Stimulated activated CD8-positive, alpha-beta memory T cell treated with anti-CD3 and anti-CD28 coated beads, Interleukin-7, amount 100 ng/mL, for 4 hours (primary cell): ENCODE data around the gene SLAMF1.

ENCODE experiments used
- DNase-seq, 2 donors: peaks; one replicate each; pipeline ENCODE4 v3.0.0-alpha.2; 2020; ENCODE audit warnings: low read depth in 2 of 2

The SLAMF1 gene

DNA sequence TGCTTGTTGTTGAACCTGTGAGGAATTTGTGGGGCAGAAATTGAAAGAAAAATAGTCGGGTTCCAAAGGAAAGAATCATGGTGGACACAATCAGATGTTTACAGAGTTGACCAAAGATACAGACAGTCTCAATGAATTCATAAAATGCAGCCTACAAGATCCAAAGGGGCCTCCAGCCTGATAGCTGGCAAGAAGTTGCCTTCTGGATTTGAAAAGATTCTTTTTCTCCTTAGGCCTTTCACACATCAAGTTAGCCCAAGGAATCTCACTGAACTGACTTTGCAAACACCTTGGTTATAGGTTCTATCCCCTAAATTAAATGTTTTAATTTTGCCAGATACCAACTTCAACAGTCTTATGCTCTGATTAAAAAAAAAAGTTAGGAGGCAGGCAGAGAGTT is 21.5 kb downstream of the SLAMF1 start:
- no peak for DNase-seq

DNA sequence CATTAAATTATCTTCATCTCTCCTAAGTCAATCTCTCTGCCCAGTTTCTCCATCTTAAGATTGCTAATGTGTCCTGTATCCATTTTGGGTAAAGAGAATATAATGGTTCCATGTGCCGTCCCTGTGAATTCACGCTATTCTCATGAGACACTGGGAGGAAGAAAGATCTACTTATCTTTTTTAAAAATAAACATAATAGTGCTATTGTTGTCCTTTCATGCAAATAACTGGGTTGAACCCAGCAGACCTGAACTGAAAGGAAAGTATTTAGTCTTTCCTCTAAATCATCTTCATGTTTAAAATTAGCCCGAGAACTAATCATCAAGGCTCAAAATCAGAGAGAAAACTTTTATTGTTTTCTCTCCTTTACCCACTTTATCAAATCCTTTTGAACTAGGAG is 22.4 kb downstream of the SLAMF1 start:
- no peak for DNase-seq

DNA sequence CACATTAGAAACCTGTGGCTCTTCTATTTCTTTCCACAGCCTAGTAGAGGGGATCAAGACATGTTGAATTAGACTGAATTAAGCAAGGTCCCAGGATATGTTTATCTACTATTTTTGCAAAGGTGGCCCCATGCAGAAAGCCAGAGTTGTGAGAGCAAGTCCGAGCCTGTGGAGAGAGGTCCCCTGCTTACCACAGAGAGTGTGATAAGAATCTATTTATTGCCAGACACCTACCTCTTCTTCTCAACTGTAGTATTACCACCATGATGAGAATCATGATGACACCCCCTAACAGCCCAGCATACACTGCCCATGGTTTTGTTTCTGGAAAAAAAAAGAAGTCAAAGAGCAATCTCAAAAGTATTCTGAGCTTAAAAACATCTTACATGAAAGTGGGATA is 23.0 kb downstream of the SLAMF1 start:
- no peak for DNase-seq

DNA sequence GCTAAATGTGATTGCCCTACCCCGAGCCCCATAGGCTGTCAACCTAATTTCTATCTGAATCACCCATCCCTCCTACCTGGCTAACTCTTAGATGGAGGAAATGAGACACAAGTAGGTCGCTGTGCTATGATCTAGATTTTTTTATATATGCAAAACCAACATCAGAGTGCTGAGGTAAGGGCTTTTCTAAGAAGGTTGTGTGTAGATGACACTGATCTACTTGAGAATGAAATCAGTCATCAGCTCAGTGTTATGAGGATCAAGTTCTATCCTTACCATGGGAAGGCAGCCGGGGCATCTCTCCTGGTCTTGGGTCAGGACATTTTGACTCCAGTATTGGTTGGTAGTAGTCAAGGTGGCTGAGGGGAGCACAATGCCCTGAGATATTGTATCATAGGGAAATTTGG is 23.6 kb downstream of the SLAMF1 start:
- DNase-seq, result peak in 1 of 2 donors; percentile 36

DNA sequence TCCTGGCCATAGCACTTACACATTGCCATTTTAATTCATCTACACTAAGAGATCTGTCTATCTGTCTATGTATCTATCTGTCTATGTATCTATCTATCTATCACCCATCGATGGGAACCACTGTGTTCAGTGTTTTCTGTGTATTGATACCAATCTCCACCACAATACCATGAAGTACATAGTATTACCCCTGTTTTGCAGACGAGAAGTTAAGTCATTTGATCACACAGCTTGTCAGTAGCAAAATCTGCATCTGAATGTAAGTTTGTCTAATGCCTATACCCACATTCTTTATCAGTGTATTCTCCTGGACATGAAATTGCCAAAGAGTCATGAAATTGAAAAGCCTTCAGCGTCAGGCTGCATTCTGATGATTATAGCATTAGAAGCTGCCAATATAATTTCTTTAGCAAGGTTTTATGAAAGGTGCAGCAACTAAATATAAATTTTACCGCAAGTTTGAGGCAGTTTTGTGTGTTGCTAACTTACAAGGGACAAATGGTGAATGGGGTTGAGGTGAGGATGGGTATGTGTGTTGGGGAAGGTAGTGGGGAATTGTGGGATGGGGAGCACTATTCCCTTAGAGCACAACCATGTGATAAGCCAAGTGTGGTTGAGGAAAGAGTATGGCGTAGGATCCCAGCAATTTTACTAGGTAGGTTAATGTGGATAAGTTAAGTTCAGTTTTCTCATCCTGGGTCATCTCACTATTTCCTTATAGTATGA is 24.2 kb downstream of the SLAMF1 start:
- no peak for DNase-seq

DNA sequence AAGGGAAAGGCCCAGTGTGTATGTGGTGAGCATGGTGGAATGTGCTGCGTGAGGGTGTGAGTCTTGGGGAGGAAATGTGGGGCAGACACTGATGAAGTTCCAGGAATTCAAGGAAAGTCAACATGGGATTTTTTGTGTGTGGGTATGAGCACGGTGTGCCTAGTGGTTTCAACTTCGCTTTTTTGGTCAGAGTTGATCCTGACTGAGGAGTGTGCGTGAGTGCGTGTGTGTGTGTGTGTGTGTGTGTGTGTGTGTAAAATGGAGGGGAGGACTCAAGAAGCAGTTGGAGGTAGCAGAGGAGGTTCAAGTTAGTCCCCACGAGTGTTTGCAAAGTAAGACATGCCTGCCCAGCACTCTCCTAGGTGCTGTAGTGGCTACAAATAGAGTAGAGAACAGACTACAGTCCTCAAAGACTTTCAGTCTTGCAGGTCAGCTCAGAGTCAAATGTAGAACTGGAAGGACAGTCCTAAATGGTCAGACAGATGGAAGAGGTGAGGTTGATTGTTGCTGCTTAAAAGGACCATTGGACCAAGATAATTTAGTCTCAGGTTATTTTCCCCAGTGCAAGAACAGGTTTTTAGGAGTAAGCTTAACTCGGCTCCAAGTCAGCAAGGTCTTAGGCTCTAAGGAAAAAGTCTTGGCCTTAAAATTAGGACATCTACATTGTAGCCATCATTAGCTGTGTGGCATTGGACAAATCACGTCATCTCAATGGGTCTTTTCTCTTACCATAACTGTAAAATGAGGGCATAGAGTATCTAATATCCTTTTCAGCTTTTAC is 25.0 kb downstream of the SLAMF1 start:
- DNase-seq, result no peak

DNA sequence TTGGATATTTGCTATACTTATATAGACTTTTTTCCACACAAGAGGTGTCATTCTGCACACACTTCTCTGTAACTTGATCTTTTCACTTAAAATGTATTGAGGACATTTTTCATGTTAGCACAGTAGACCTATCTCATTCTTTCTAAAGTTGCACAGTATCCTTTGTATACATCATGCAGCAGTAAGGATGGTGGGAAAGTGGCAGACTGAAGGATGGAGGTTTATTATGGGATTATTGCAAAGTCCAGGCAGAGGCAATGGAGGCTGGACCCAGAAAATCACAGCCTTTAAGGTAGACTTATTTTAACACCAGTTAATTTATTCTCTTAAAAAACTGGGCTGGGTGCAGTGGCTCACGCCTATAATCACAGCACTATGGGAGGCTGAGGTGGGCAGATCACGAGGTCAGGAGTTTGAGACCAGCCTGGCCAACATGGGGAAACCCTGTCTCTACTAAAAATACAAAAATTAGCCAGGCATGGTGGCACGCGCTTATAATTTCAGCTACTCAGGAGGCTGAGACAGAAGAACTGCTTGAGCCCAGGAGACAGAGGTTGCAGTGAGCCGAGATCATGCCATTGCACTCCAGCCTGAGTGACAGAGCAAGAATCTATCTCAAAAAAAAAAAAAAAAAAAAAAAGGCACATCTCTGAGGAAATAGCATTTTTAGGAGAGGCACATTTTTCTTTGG is 25.8 kb downstream of the SLAMF1 start:
- no peak for DNase-seq

DNA sequence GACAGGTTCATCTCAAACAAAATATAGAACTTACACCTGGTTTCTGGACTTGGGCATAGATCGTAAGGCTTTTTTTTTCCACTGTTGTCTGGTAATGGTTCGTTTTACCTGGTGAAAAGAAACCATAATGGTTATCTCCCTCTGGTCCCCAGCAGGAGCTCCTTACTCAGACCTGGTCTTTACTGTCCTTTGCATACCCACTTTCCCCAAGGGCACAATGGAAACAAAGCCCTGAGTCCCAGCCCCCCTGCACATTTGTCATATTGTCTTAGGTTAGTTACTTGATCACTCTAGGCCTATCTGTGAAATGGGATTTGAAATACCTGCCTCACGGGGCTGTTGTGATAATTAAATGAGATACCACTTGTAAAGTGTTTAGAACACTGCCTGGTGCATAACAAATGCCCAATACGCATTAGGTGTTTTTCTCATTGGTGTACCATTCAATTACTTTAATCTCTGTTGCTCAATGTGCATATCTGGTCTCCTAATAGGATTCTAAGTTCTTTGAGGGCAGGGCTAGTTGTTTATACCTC is 27.0 kb downstream of the SLAMF1 start:
- DNase-seq, result no peak

DNA sequence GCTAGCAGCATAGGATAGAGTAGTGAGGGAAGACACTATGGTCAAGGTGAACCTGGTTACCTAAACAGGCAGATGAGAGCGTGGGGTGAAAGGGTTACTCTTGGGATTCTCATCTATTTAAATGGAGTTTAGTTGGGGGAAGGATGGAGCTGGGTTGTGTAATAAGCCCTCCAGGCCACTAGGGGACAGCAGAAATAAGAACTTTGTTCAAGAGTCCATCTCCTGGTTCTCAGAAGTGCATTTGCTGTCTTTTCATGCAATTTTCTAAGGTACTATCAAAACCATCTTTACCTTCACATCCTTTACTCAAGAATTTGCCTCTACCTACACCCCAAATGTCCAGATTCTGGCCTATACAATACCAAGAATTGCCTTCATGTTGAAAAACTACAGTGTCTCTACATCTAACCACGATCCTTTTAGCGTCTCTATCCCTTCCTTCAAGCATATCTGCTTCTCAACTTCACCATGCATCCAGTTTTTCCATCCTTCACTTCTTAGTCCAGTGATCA is 28.0 kb downstream of the SLAMF1 start:
- DNase-seq, result no peak

DNA sequence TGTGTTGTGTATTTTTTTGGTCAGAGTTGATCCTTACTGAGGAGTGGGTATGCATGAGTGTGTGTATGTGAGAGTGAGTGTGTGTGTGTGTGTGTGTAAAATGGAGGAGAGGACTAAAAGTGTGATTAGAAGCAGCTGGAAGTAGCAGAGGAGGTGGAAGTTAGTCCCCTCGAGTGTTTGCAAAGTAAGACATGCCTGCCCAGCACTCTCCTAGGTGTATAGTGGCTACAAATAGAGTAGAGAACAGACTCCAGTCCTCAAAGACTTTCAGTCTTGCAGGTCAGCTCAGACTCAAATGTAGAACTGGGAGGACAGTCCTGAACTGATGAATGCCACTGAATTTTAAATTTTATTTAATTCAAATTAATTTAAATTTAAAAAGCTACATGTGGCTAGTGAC is 28.5 kb downstream of the SLAMF1 start:
- no peak for DNase-seq

DNA sequence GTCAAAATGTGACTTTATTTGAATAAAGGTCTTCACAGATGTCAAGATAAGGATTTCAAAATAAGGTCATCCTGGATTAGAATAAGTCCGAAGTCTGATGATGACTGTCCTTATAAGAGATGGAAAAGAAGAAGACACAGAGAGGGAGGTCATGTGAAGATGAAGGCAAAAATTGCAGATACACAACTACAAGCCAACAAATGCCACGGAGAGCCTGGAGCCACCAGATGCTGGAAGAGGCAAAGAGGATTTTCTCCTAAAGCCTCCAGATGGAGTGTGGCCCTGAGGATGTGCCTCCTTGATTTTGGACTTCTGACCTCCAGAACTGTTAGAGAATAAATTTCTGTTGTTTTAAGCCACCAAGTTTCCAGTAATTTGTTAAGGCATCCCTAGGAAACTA is 31.2 kb downstream of the SLAMF1 start:
- DNase-seq, result no peak

DNA sequence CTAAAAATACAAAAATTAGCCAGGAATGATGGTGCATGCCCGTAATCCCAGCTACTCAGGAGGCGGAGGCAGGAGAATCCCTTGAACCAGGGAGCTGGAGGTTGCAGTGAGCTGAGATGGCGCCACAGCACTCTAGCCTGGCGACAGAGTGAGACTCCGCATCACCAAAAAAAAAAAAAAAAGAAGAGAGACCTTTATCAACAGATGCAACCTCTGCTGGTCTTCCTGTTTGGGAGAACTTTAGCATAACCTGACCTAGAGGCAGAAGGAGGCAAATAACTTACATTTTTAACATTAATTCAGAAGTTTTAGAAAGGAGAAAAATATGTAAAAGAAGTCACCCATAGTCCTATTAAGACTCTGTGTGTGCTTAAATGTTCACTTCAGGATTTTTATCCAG is 32.4 kb downstream of the SLAMF1 start:
- no peak for DNase-seq

DNA sequence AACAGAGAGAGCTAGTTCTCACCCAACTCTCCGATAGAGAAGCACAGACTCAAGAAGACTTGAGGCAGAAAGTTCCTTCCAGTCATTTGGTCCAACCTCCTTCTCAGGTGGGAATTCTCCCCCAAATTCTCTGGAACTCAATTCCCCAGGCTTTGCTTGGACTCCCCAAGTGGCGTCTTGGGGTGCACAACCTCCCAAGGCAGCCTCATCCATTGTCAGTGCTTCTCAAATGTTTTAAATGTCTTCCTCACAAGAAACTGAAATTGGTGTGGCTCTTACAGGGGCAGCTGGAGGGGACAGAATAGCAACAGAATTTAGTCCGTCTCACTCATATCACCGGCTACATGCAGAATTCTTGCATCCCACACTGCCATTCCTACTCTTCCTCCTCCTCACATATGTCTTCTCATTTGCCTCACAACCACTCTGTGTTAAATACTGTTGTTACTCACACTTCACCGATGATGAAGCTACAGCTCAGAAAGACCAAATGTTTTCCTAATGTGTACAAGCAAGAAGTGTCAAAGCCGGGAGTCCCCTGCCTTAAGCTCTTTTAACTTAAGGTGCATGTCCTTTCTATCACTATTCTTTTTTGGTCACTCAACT is 34.1 kb downstream of the SLAMF1 start:
- no peak for DNase-seq

DNA sequence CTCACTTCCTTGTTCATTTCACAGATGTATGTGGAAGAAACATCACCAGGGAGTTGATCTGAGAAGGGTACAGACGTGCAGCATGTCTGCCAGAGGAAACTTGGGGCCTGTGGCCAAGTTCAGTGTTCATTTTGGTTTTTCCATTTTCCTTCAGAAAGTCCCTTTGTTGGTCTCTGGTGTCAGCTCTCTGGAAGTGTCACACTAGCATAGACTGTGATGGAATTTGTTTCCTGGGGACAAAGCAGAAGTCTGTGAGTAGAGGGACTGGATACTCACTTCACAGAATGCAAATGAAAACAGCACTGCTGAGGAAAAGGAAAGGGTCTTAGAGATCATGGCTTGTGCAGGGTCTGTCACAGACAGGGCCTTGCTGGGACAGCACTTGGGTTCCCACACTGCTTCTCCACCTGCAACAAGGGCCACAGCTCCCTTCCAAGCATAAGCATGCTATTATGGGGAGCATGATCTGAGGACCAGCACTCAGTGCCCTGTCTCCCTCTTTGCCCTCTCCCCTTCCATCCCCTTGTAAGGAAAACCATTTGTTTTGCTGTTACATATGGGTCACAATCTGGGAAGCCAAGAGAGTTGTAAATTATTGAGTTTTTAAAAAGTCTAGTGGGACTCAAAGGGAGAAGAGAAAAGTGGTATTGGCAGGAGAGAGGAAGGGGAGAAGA is 36.1 kb downstream of the SLAMF1 start:
- DNase-seq, result no peak

DNA sequence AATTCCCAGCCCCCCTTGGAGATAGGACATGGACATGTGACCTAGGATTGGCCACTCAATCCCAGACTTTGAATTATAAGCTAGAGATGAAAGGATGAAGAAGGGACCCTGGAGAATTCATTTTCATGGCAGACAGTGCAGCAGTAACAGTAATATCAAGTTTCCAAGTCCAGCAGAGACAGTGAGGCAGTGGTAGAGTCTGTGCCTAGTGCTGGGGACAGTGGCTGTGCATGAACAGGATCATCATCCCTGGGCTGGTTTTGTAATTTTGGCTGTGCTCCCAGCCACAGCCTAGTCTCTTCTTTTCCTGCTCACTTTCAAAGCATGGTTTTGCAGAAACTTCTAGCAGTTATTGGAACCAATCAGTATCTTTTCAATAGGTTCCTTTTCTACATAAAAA is 37.9 kb downstream of the SLAMF1 start:
- DNase-seq, result no peak

DNA sequence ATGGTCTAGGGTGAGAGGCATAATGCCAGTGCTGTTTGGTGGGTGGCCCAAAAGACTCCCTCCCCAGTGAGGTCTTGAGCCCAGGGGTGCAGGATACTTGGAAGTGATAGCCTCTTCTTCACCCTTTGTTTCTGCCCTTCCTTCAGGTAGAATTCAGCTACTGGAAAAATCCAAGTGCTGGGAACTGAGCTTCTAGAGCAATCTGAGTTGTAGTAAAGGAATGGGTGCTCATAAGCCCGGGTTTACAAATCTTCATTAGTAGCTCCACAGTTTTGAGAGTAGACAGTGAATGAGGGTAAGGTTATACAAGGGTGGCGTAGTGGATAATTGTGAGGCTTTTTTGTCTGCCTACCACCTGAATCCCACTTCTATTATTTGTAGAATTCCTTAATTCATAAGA is 38.3 kb downstream of the SLAMF1 start:
- DNase-seq, result no peak

DNA sequence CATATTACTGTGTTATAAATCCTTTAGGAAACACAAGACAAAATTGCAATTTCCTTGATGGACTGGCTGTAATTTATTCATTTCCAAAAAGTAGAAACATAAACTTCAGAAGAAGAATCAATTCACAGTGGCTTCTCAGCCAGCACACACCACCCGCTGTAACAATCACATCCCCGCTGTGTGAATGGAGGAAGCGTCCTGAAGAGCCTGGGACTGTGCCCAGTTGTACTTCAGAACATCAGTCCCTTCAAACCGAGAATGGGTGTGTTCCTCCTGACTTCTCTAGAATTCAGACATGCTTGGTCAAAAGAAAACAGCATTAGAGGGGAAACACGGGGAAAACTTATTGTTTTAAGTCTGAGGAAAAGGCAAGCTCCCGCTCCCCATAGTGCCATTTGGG is 38.8 kb downstream of the SLAMF1 start:
- DNase-seq, result no peak

DNA sequence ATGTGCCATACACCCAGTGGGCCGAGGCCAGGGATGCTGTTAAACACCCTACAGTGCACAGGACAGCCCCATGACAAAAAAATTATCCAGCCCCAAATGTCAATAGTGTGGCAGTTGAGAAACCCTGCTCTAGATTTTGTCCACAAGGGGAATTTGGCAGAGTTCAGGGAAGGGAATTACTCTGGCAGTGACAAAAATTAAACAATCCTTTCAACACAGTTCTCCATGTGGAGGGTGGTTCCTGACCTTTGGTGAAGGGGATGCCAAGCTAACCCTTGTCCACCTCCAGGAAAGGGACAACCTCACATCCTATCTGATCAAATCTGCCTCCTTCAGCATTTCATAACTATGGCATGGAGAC is 39.2 kb downstream of the SLAMF1 start:
- DNase-seq, result no peak

DNA sequence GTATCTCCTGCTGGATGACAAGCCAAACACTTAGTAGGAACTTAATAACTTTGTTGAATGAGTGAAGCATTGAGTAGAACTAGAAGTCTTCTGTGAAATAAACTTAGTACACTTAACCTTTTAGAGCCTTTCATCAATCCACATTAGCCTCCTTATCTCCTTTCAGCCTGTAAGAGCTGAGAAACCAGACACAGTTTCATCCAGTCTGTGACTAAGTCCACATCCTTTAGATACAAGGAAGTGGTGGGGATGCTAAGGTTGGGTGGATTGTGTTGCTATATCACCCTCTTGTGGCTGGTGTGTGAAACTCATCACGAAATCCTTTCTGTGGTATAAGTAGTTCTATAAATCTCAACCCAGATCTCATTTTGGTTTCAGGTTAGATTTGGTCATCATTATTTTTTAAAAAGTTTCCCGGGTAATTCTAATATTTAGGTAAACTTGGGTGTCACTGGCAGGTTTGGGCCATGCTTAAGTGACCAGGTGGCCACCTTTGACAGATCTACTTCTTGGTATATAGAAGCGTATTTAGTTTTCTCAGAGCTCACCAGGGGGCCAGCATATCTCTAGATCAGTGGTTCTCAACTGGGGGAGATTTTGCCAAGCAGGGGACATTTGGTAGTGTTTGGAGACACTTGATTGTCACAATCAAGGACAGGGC is 39.7 kb downstream of the SLAMF1 start:
- peak in 1 of 2 donors; percentile 62 for DNase-seq

DNA sequence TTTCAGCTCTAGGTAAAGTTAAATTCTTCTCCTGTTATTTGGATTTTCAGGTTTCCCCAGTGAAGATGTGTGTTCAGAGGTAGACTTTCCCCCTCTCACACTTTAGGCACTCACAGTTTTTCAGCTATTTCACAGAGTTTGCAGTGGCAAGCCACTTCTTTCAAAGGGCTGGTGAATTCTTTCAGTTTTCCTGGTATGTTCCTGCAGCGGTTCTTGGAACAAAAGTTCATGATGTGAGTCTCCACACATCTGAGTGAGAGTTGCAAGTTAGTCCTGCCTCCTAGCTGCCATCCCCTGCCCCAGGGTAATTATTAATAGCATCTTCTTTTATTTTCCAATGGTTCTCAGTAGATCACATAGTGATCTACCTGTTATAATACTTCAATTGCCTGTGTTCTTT is 40.2 kb downstream of the SLAMF1 start:
- no peak for DNase-seq
